Activated T-cell treated with anti-CD3 and anti-CD28 coated beads for 24 hours (primary cell): ENCODE results near the gene UBA52.

Experiments
- DNase-seq: peaks from one replicate; pipeline ENCODE4 v3.0.0-alpha.2; 2020; ENCODE audit warnings: low read depth

UBA52 gene

GRCh38 chr19:18608805-18609716, 37.4 kb downstream of the UBA52 start:
- DNase-seq = no peak

DNA sequence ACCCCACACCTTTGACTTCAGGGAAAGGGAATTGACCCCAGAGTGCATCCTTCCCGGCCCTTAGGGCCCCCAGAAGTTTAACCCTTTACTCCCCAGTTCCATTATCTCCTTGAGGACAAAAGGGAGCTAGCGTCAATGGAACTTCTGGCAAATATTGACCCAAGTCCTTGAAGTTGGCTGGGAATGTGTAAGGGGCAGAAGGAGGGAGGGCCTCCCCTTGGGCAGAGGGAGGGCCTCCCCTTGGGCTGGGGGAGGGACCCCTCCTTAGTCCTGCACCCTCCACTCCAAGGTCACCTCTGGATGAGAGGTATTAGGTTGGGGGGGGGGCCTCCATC, 38.0 kb downstream of the UBA52 start:
- no peak for DNase-seq

GRCh38 chr19:18610245-18610555, 38.5 kb downstream of the UBA52 start:
- no peak for DNase-seq

DNA sequence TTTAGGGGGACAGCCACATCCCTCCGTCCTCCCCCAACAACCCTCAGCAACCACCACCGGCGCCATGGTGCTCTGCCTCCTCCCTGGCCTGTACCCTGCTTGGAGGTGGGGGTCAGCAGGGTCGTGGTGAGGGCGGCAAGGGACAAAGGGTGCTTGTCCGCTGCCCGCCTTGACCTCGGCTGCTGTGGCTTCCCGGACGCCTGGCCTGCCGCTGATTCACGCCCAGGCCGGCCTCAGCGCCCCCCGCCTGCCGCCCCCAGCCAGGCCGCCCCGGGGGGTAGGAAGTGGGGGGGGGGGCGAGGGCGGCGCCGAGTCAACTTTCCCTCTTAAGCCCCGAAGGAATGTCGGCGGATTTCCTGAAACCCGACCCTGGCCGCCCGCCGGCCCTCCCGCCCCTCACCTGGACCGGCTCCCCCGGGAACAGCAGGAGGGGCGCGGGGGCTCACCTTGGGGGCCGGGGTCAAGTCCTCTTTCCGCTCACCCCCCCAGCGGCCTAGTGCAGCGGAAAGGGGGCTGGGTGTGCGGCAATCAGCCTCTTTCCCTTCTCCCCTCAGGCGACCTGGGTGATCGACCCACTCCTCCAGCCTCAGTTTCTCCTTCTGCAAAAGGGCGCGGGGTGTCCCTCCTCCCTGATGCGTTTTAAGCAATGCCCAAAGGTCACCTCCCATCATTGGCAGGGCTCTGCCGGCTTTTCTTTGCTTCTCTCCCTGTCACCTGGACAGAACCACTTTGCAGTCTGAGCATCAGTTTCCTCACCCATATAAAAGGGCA, 39.1 kb downstream of the UBA52 start:
- no peak for DNase-seq

GRCh38 chr19:18611327-18612050, 39.8 kb downstream of the UBA52 start:
- DNase-seq = no peak

DNA sequence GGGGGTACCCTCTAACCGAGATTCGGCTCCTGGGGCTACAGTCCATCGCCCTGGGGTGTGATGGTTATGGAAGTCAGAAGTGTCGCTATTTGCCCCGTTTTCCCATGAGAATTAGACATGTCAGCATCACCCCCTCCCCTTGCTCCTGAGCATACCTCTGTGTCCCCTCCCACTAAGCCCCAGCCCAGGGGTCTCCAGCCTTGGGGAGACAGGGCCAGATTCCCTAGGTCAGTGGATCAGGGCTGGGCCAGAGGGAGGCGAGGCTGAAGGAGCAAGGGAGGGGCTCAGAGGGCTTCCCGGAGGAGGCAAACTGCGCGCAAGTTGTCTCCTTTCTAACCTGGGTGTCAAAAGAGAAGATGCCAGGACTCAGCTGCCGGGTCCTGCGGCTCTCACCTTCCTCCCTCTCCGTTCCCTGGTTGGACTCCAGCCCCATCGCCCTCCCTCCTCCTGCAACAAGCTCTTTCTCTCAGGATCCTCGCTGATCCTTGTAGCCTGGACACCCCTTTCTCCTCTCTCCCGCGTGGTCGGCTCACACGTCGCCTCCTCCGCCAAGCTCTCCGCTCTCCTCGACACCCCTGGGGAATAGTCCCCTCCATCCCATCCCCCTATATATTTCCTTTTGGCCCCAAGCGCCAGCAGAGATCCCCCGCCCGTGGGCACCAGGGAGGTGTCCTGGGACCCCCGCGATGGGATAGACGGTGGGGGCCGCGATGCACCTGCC, 40.6 kb downstream of the UBA52 start:
- no peak for DNase-seq

DNA sequence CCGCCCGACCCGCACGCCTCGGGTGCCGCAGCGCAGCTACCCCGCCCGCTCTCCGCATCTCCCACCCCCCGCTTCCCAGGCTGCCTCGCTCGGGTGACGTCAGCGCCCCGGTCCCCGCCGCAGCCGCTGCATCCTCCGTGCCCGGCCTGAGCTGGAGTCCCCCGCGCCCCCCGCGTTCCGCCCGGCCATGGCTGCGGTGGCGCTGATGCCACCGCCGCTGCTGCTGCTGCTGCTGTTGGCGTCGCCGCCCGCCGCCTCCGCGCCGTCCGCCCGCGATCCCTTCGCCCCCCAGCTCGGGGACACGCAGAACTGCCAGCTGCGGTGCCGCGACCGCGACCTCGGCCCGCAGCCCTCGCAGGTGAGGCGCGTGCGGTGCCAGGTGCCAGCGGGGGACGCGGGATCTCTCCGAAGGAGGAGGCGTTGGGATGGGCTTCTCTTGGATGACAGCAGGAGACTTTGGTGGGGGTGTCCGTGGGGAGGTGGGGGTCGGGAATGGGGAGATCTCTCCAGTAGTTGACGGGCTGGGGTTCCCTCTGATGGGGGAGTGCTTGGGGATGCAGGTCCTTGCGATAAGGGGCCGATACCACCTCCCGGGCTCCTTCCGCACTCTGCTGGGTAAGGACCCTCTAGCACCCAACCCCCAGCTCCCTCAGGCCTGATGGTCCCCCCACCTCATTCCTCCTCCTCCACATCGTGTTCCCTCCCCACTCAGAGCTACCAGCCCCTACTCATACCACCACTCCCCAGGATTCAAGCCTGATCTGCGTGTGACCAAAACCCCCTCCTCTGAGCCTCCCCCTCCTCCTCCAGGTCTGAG, 41.3 kb downstream of the UBA52 start, which contains the start of gene TMEM59L:
TSS of gene TMEM59L (plus strand) at position 99 of the 817 bp plus-strand sequence. CDS start at position 188, 89 bp downstream.
- no peak for DNase-seq

DNA sequence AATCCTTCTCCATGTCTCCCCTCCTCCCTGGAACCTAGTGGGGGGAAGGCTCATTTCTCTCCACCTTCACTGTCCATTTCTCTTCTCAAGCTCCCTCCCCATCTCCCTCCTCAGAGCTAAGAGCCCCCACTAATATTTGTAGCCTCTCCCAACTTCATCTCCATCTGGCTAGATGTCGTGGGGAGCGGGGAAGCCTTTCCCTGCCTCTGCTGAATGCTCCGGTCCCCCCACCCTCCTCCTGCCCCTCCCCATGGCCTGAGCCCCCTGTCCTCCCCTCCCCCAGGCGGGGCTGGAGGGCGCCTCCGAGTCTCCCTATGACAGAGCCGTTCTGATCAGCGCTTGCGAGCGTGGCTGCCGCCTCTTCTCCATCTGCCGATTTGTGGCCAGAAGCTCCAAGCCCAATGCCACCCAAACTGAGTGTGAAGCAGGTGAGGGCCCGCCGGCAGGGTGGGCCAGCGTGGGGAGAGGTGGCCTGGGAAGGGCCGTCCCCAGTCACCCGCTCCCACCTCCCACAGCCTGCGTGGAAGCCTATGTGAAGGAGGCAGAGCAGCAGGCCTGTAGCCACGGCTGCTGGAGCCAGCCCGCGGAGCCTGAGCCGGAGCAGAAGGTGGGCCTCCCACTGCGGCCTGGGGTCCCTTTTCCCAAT, 42.1 kb downstream of the UBA52 start:
- DNase-seq = no peak

GRCh38 chr19:18616023-18616422, 44.4 kb downstream of the UBA52 start:
- no peak for DNase-seq

DNA sequence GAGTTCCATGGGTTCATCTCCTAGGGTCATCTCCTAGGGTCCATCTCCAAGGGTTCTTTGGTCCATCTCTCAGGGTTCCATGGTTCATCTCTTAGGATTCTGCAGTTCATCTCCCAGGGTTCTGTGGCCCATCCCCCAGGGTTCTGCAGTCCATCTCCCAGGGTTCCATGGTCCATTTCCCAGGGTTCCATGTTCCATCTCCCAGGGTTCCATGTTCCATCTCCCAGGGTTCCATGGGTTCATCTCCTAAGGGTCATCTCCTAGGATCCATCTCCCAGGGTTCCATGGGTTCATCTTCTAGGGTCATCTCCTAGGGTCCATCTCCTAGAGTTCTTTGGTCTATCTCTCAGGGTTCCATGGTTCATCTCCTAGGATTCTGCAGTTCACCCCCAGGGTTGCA, 45.9 kb downstream of the UBA52 start:
- no peak for DNase-seq

DNA sequence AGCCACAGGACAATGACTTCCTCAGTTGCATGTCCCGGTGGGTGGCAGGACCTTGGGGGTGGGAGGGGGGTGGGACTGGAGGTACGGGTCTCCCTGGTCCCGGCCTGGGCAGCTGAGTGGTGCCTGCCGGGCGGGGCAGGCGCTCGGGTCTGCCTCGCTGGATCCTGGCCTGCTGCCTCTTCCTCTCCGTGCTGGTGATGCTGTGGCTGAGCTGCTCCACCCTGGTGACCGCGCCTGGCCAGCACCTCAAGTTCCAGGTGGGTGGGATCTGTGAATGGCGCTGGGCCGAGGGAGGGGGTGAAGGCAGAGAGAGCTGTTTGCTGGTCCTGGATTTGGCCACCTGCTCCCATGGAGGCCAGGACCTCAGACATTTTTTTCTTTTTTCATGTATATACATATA, 46.6 kb downstream of the UBA52 start:
- no peak for DNase-seq

- DNase-seq = no peak
Observed at GRCh38 chr19:18620311-18620710, 48.7 kb downstream of the UBA52 start.

DNA sequence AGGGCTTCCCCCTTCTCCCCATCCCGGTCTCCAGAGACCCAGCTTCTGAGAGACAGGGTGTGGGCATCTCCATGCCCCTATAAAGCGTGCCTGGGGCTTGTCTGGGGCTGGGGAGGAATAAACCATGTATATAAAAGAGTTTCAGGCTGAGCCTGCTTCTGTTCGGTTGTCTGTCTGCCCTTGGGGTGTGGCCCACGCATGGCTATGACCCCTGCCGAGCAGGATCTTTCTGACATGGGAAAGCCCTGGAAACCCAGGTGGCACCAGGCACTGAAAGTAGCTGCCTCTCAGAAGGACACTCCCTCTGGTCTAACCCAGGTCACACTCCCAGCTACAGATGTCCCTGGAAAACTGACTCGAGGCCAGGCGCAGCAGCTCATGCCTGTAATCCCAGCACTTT, 49.2 kb downstream of the UBA52 start:
- no peak for DNase-seq

DNA sequence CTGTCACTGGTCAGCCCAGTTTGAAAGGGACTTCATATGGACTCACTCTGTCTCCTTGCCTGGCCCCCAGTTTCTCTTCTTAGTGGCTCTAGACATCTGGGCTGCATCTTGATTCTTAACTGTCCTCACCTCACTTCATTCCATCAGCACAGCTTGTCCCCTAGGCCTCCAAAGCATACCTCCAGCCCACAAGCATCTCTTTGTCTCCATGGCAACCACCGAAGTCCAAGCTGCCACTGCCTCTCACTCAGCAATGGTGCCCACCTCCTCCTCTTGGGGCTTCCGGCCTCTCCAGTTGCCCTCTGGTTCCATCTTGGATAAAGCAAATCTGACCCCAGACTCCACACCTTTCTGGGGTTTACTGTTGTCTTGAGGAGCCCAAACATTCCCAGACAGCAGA, 55.2 kb downstream of the UBA52 start:
- no peak for DNase-seq
